ENCODE results near the gene MAPK14.

MAPK14 gene

GRCh38 chr6:36098920-36099647, 71.5 kb downstream of the MAPK14 start:
- in situ Hi-C loops (cut with HindIII; ENCODE audit: low sequenced_read_pairs), result no loop called here

- in situ Hi-C loops (cut with HindIII; ENCODE audit: low sequenced_read_pairs), result no loop called here
Observed at GRCh38 chr6:36099869-36100483, 72.4 kb downstream of the MAPK14 start.

- in situ Hi-C loops (cut with HindIII; ENCODE audit: low sequenced_read_pairs), result no loop called here
Observed at GRCh38 chr6:36101691-36102090, 74.1 kb downstream of the MAPK14 start.

GRCh38 chr6:36102853-36103252, 75.2 kb downstream of the MAPK14 start:
- in situ Hi-C loops (cut with HindIII; ENCODE audit: low sequenced_read_pairs), result no loop called here

GRCh38 chr6:36104836-36105235, 77.2 kb downstream of the MAPK14 start:
- in situ Hi-C loops (cut with HindIII; ENCODE audit: low sequenced_read_pairs), result no loop called here

GRCh38 chr6:36109092-36109491, 81.5 kb downstream of the MAPK14 start:
- in situ Hi-C loops (cut with HindIII; ENCODE audit: low sequenced_read_pairs), result no loop called here

- in situ Hi-C loops (cut with HindIII; ENCODE audit: low sequenced_read_pairs), result loop anchor here (5.0 kb wide), 1 partner anchor 97 kb away; no protein-coding TSS in a partner anchor
Observed at GRCh38 chr6:36110050-36110449, 82.4 kb downstream of the MAPK14 start.

GRCh38 chr6:36110863-36111262, 83.3 kb downstream of the MAPK14 start:
- in situ Hi-C loops (cut with HindIII; ENCODE audit: low sequenced_read_pairs), result loop anchor here (5.0 kb wide), 1 partner anchor 96 kb away; no protein-coding TSS in a partner anchor

- in situ Hi-C loops (cut with HindIII; ENCODE audit: low sequenced_read_pairs), result loop anchor here (5.0 kb wide), 1 partner anchor 96 kb away; no protein-coding TSS in a partner anchor
Observed at GRCh38 chr6:36111526-36111925, 83.9 kb downstream of the MAPK14 start.

GRCh38 chr6:36113049-36113448, 85.4 kb downstream of the MAPK14 start:
- in situ Hi-C loops (cut with HindIII; ENCODE audit: low sequenced_read_pairs), result loop anchor here (5.0 kb wide), 1 partner anchor 94 kb away; no protein-coding TSS in a partner anchor

GRCh38 chr6:36113703-36114102, 86.1 kb downstream of the MAPK14 start:
- in situ Hi-C loops (cut with HindIII; ENCODE audit: low sequenced_read_pairs), result loop anchor here (5.0 kb wide), 1 partner anchor 94 kb away; no protein-coding TSS in a partner anchor

- in situ Hi-C loops (cut with HindIII; ENCODE audit: low sequenced_read_pairs), result loop anchor here (5.0 kb wide), 1 partner anchor 92 kb away; no protein-coding TSS in a partner anchor
Observed at GRCh38 chr6:36114798-36115408, 87.3 kb downstream of the MAPK14 start.

- in situ Hi-C loops (cut with HindIII; ENCODE audit: low sequenced_read_pairs), result no loop called here
Observed at GRCh38 chr6:36115412-36115811, 87.8 kb downstream of the MAPK14 start.

GRCh38 chr6:36116066-36116864, 88.7 kb downstream of the MAPK14 start:
- in situ Hi-C loops (cut with HindIII; ENCODE audit: low sequenced_read_pairs), result no loop called here

- in situ Hi-C loops (cut with HindIII; ENCODE audit: low sequenced_read_pairs), result no loop called here
Observed at GRCh38 chr6:36116943-36117342, 89.3 kb downstream of the MAPK14 start.

GRCh38 chr6:36117658-36118549, 90.3 kb downstream of the MAPK14 start:
- in situ Hi-C loops (cut with HindIII; ENCODE audit: low sequenced_read_pairs), result no loop called here

GRCh38 chr6:36118550-36119107, 91.0 kb downstream of the MAPK14 start:
- in situ Hi-C loops (cut with HindIII; ENCODE audit: low sequenced_read_pairs), result no loop called here

- in situ Hi-C loops (cut with HindIII; ENCODE audit: low sequenced_read_pairs), result no loop called here
Observed at GRCh38 chr6:36119209-36119608, 91.6 kb downstream of the MAPK14 start.

- in situ Hi-C loops (cut with HindIII; ENCODE audit: low sequenced_read_pairs), result no loop called here
Observed at GRCh38 chr6:36120018-36120417, 92.4 kb downstream of the MAPK14 start.

- in situ Hi-C loops (cut with HindIII; ENCODE audit: low sequenced_read_pairs), result no loop called here
Observed at GRCh38 chr6:36120539-36120938, 92.9 kb downstream of the MAPK14 start.

All from endothelial cell of hepatic sinusoid (primary cell).